Hepatocyte (in vitro differentiated cells): Measurements from ENCODE around the gene TCF23.
"Not testable (repeated sequence)": the region's sequence is repeated elsewhere in the genome, so short reads cannot be mapped to it uniquely, and the experiment has no call there.

Source experiments
- EZH2phosphoT487 ChIP-seq: fragments of 200-600 bp; sonication (generic); IDR thresholded peaks from one replicate; pipeline ENCODE4 v1.6.1; 2018; ENCODE audit warnings: antibody characterized with exemption, mild to moderate bottlenecking, low read depth, moderate library complexity; ENCODE audit not compliant: unreplicated experiment, severe bottlenecking
- TF ChIP-seq, protein P1 (sequence below): fragments of 200-600 bp; sonication (generic); IDR thresholded peaks from 2 replicates; pipeline ENCODE4 v1.5.1; 2016; ENCODE audit warnings: antibody characterized with exemption, mild to moderate bottlenecking; ENCODE audit not compliant: poor library complexity

DNA sequence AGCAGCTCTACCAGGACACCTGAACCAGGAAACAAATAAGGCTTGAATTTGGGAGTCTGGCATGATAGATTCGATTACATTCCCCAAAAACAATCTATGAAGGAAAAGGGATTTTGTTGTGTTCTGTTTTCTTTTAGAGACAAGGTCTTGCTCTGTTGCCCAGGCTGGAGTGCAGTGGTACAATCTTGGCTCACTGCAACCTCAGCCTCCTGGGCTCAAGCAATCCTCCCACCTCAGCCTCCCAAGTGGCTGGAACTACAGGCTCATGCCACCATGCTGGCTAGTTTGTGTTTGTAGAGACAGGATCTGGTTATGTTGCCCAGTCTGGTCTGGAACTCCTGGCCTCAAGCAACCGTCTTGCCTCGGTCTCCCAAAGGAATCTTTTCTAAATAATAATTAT, 49.3 kb downstream of the TCF23 start:
- TF ChIP-seq, protein P1, sequence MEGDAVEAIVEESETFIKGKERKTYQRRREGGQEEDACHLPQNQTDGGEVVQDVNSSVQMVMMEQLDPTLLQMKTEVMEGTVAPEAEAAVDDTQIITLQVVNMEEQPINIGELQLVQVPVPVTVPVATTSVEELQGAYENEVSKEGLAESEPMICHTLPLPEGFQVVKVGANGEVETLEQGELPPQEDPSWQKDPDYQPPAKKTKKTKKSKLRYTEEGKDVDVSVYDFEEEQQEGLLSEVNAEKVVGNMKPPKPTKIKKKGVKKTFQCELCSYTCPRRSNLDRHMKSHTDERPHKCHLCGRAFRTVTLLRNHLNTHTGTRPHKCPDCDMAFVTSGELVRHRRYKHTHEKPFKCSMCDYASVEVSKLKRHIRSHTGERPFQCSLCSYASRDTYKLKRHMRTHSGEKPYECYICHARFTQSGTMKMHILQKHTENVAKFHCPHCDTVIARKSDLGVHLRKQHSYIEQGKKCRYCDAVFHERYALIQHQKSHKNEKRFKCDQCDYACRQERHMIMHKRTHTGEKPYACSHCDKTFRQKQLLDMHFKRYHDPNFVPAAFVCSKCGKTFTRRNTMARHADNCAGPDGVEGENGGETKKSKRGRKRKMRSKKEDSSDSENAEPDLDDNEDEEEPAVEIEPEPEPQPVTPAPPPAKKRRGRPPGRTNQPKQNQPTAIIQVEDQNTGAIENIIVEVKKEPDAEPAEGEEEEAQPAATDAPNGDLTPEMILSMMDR, result not testable (repeated sequence)
- TF ChIP-seq EZH2phosphoT487, result not testable (repeated sequence)
